H1 (cell line): ENCODE measurements around the gene GRIA1. TPM values are rescaled to one million over a fixed set of nuclear protein-coding genes. Genes with fewer than 3 reads are reported as not detected.

Experiments used
- CTCF ChIA-PET: fragments of 300-600 bp; sonication (Branson Sonifier 250); formaldehyde crosslinking; loops from one replicate; lab custom pipeline; 2021; ENCODE audit not compliant: partially characterized antibody; lab: Charles Lee
- POLR2A ChIA-PET: fragments of 300-600 bp; sonication (Branson Sonifier 250); formaldehyde crosslinking; loops from one replicate; lab custom pipeline; 2021; ENCODE audit warnings: inconsistent platforms; ENCODE audit not compliant: partially characterized antibody; lab: Charles Lee
- DNase-seq, 2 experiments: peaks; one replicate each; pipeline versions ENCODE4 v3.0.0 to v3.0.0-alpha.2; 2010 to 2022; ENCODE audit warnings: low spot score in 2 of 2, low read depth in 1 of 2, mixed read lengths in 1 of 2
- FAIRE-seq: peaks from 2 replicates; lab custom pipeline; 2011; peaks lifted over from hg19 to GRCh38; lab: Jason Lieb, UNC
- H2AFZ ChIP-seq: 2 replicates; pipeline ENCODE4 v1.8.1; 2012; ENCODE audit warnings: low read length, inconsistent platforms
- H2AK5ac ChIP-seq: 2 replicates; pipeline ENCODE4 v1.6.1; 2013; ENCODE audit warnings: low read depth, low read length
- H2BK120ac ChIP-seq: replicated peaks from 2 replicates; pipeline ENCODE3; 2013; ENCODE audit warnings: low read depth, low read length, inconsistent platforms
- H2BK12ac ChIP-seq: 2 replicates; pipeline ENCODE4 v1.6.1; 2013; ENCODE audit warnings: low read depth, low read length
- H2BK15ac ChIP-seq: 2 replicates; pipeline ENCODE4 v1.6.1; 2013; ENCODE audit warnings: low read length
- H2BK20ac ChIP-seq: 2 replicates; pipeline ENCODE4 v1.6.1; 2013; ENCODE audit warnings: low read length
- H2BK5ac ChIP-seq: 2 replicates; pipeline ENCODE4 v1.6.1; 2013; ENCODE audit warnings: low read depth, low read length
- H3K14ac ChIP-seq: 2 replicates; pipeline ENCODE4 v1.6.1; 2013; ENCODE audit warnings: inconsistent platforms; ENCODE audit not compliant: insufficient read length
- H3K18ac ChIP-seq: 2 replicates; pipeline ENCODE4 v1.6.1; 2013; ENCODE audit warnings: low read length; ENCODE audit errors: extremely low read depth
- H3K23ac ChIP-seq: 2 replicates; pipeline ENCODE4 v1.6.1; 2013; ENCODE audit warnings: inconsistent platforms; ENCODE audit not compliant: insufficient read length
- H3K23me2 ChIP-seq: 2 replicates; pipeline ENCODE4 v1.6.1; 2013; ENCODE audit warnings: low read depth, low read length
- H3K27ac ChIP-seq: 2 replicates; pipeline ENCODE4 v1.6.1; 2011; ENCODE audit warnings: low read depth, low read length, inconsistent platforms
- H3K27me3 ChIP-seq, 4 experiments: replicated peaks in 1 of 4; 1 replicate in 1 of 4; 2 replicates in 3 of 4; pipeline versions ENCODE4 v1.6.1 to v1.8.1; 2011 to 2013; ENCODE audit warnings: low read length in 3 of 4, mild to moderate bottlenecking in 3 of 4, inconsistent platforms in 2 of 4, mixed read lengths in 2 of 4, moderate library complexity in 1 of 4; ENCODE audit not compliant: control insufficient read depth in 3 of 4, insufficient read depth in 3 of 4; ENCODE audit errors: extremely low read depth in 1 of 4
- H3K36me3 ChIP-seq, 4 experiments: 2 replicates each; pipeline versions ENCODE4 v1.6.1 to v1.8.1; 2011 to 2013; ENCODE audit warnings: mild to moderate bottlenecking in 4 of 4, low read length in 3 of 4, moderate library complexity in 2 of 4, control low read depth in 1 of 4, inconsistent platforms in 1 of 4; ENCODE audit not compliant: insufficient read depth in 4 of 4, control insufficient read depth in 2 of 4
- H3K4ac ChIP-seq: replicated peaks from 2 replicates; pipeline ENCODE3; 2013; ENCODE audit warnings: low read length, low read depth, mixed read lengths, inconsistent platforms; ENCODE audit not compliant: insufficient read length
- H3K4me1 ChIP-seq, 4 experiments: replicated peaks in 1 of 4; 1 replicate in 1 of 4; 2 replicates in 3 of 4; pipeline versions ENCODE4 v1.6.1 to v1.8.1; 2011 to 2013; ENCODE audit warnings: low read length in 3 of 4, inconsistent platforms in 2 of 4, mixed read lengths in 1 of 4; ENCODE audit not compliant: insufficient read depth in 4 of 4, control insufficient read depth in 3 of 4
- H3K4me2 ChIP-seq, 2 experiments: 2 replicates each; pipeline versions ENCODE4 v1.6.1 to v1.8.1; 2011 to 2013; ENCODE audit warnings: low read depth in 2 of 2, low read length in 2 of 2, control low read depth in 1 of 2, inconsistent platforms in 1 of 2, mild to moderate bottlenecking in 1 of 2; ENCODE audit not compliant: insufficient read depth in 1 of 2
- H3K4me3 ChIP-seq, 4 experiments: fragments of 200-600, 300-600 bp in 1 of 4; sonication (generic), shearing (Covaris generic), sonication (Bioruptor Twin) in 1 of 4; 2 replicates each; pipeline versions ENCODE4 v1.5.1 to v1.8.1; 2011 to 2016; ENCODE audit warnings: low read length in 4 of 4, low read depth in 3 of 4, control low read depth in 2 of 4, inconsistent platforms in 2 of 4, mild to moderate bottlenecking in 2 of 4, mixed read lengths in 1 of 4, moderate library complexity in 1 of 4; ENCODE audit not compliant: insufficient read depth in 2 of 4; ENCODE audit errors: extremely low read depth in 1 of 4
- H3K56ac ChIP-seq: replicated peaks from 2 replicates; pipeline ENCODE3; 2013; ENCODE audit warnings: low read depth, mild to moderate bottlenecking, mixed read lengths, low read length, inconsistent platforms; ENCODE audit not compliant: insufficient read length
- H3K79me1 ChIP-seq: 2 replicates; pipeline ENCODE4 v1.6.1; 2013; ENCODE audit warnings: low read depth, low read length, control low read depth
- H3K79me2 ChIP-seq, 2 experiments: 2 replicates each; pipeline versions ENCODE4 v1.6.1 to v1.8.1; 2012 to 2013; ENCODE audit warnings: low read length in 2 of 2, mild to moderate bottlenecking in 2 of 2, inconsistent platforms in 1 of 2; ENCODE audit not compliant: insufficient read depth in 2 of 2, control insufficient read depth in 1 of 2
- H3K9ac ChIP-seq, 4 experiments: replicated peaks in 1 of 4; 1 replicate in 1 of 4; 2 replicates in 3 of 4; pipeline versions ENCODE4 v1.6.1 to v1.8.1; 2011 to 2013; ENCODE audit warnings: low read depth in 3 of 4, low read length in 3 of 4, control low read depth in 2 of 4, mild to moderate bottlenecking in 2 of 4, moderate library complexity in 2 of 4, inconsistent platforms in 1 of 4; ENCODE audit errors: extremely low read depth in 1 of 4
- H3K9me3 ChIP-seq, 2 experiments: 2 replicates each; pipeline versions ENCODE4 v1.6.1 to v1.8.1; 2012 to 2013; ENCODE audit warnings: mild to moderate bottlenecking in 2 of 2, moderate library complexity in 2 of 2, control low read depth in 1 of 2, inconsistent platforms in 1 of 2, low read depth in 1 of 2, low read length in 1 of 2, mixed read lengths in 1 of 2; ENCODE audit not compliant: insufficient read depth in 2 of 2
- H4K20me1 ChIP-seq, 2 experiments: replicated peaks in 1 of 2; 2 replicates each; pipeline versions ENCODE3 to v1.8.1; 2011 to 2013; ENCODE audit warnings: inconsistent platforms in 2 of 2, low read length in 2 of 2, mild to moderate bottlenecking in 1 of 2; ENCODE audit not compliant: insufficient read depth in 2 of 2, control insufficient read depth in 1 of 2
- H4K5ac ChIP-seq: 2 replicates; pipeline ENCODE4 v1.6.1; 2013; ENCODE audit warnings: low read length, low read depth, mixed read lengths, inconsistent platforms; ENCODE audit not compliant: insufficient read length
- H4K8ac ChIP-seq: 2 replicates; pipeline ENCODE4 v1.8.0; 2013; ENCODE audit warnings: mild to moderate bottlenecking, moderate library complexity, low read length, inconsistent platforms; ENCODE audit not compliant: insufficient read depth; ENCODE audit errors: extremely low read depth
- H4K91ac ChIP-seq: replicated peaks from 2 replicates; pipeline ENCODE3; 2013; ENCODE audit warnings: low read length, mixed read lengths, inconsistent platforms; ENCODE audit not compliant: insufficient read length
- KDM4A ChIP-seq: IDR thresholded peaks from one replicate; pipeline ENCODE4 v1.7.1; 2012; ENCODE audit warnings: low read depth, mild to moderate bottlenecking, moderate library complexity, low read length, inconsistent platforms; ENCODE audit not compliant: severe bottlenecking
- MAX ChIP-seq: IDR thresholded peaks from 2 replicates; pipeline ENCODE4 v1.6.1; 2012; ENCODE audit warnings: inconsistent platforms
- POLR2A ChIP-seq, 2 experiments: IDR thresholded peaks; 1 replicate in 1 of 2; 2 replicates in 1 of 2; pipeline ENCODE4 v1.6.1; 2011; ENCODE audit warnings: low read depth in 2 of 2, low read length in 2 of 2, mild to moderate bottlenecking in 2 of 2; ENCODE audit errors: control extremely low read depth in 1 of 2
- RAD21 ChIP-seq, 2 experiments: IDR thresholded peaks in 1 of 2; conservative IDR thresholded peaks in 1 of 2; 2 replicates each; pipeline ENCODE4 v1.6.1; 2011; ENCODE audit warnings: low read depth in 2 of 2, low read length in 2 of 2, improper control_type of control experiment in 1 of 2, inconsistent platforms in 1 of 2, mild to moderate bottlenecking in 1 of 2, moderate library complexity in 1 of 2
- SP2 ChIP-seq: IDR thresholded peaks from 2 replicates; pipeline ENCODE4 v1.6.1; 2012; ENCODE audit warnings: mild to moderate bottlenecking, low read length, inconsistent platforms
- TAF1 ChIP-seq: IDR thresholded peaks from 2 replicates; pipeline ENCODE4 v1.6.1; 2011; ENCODE audit warnings: mild to moderate bottlenecking, low read depth, low read length
- ZNF274 ChIP-seq: IDR thresholded peaks from 2 replicates; pipeline ENCODE4 v1.7.0; 2012; ENCODE audit warnings: low read length, borderline replicate concordance; ENCODE audit errors: extremely low read depth
- WGBS, 2 experiments: shearing (Covaris generic) in 1 of 2; methylation state at CpG; one replicate each; pipeline versions ENCODE4 v1.1.6 to v1.1.7; 2013 to 2015; ENCODE audit warnings: low lambda C conversion rate in 2 of 2, mixed read lengths in 2 of 2, inconsistent platforms in 1 of 2, low coverage in 1 of 2, missing lambda C conversion rate in 1 of 2; ENCODE audit not compliant: insufficient replicate concordance in 2 of 2, insufficient coverage in 1 of 2, insufficient read length in 1 of 2; ENCODE audit errors: extremely low coverage in 1 of 2, missing lambda C conversion rate in 1 of 2; 5-methylcytosine and 5-hydroxymethylcytosine counted together
- polyA plus RNA-seq, 7 experiments: library from polyadenylated mRNA; depleted of rRNA in 3 of 7; stranded (reverse) in 5 of 7; unstranded in 2 of 7; fragments of >200 nt in 5 of 7; fragments of 200-250 nt in 2 of 7; gene quantifications; 1 replicate in 5 of 7; 2 replicates in 1 of 7; 4 replicates in 1 of 7; pipeline versions ENCODE4 v1.2.1 to v1.2.3, GENCODE V29; 2011 to 2013; ENCODE audit warnings: missing spikeins in 2 of 7, mixed read lengths in 2 of 7
- total RNA-seq: library from RNA; stranded (reverse); fragmentation: NEBNext Ultra II Directional; extraction: Animal tissue kit (Norgen Biotek cat#: 25700); gene quantifications from 2 replicates; pipeline ENCODE4 v1.2.1, GENCODE V29; 2021
- TF ChIP-seq, protein P1 (sequence below): IDR thresholded peaks from 2 replicates; pipeline ENCODE4 v1.6.1; 2012; ENCODE audit warnings: low read length, inconsistent platforms

The GRIA1 gene
- total and polyA plus RNA-seq, 2 of the 8 experiments (the other 6 are each of a cell fraction or from before 2014, with no cell fraction given) = 0.97 to 2.5 TPM

DNA sequence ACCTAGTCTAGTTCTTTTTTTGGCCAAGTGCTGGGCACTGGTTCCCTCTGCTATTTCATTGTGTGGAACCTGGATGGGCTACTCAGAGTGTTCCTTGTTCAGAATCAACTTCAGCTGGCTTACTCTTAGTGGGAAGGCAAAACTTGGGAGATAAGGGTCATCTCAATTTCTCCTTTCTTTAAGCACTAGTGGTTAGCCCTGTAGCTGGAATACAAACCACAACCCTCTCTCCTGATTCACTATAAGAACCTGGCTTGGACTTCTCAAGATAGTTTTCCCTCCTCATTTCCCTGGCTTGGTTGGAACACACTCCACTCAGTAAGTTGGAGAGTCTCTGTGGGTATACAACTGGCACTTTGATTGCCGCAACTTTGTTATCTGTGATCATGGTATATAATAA lies 35.1 kb downstream of the GRIA1 start:
- Histone ChIP-seq H4K5ac (no peak overlapping the region), H3K9ac (no peak overlapping the region), H3K9me3 (no peaks in the 10 kb centered on the region), H3K4me2 (no peak overlapping the region), H3K27me3 (no peaks in the 10 kb centered on the region), H2BK5ac (no peak overlapping the region), H3K14ac (no peak overlapping the region), H3K4me1 (peaks cover 0 to 4% (median 0%) of the 10 kb centered on the region in 4 experiments; a peak in 1 of 7 replicates), H3K56ac (no peak overlapping the region), H4K8ac (no peak overlapping the region), H2AFZ (no peak overlapping the region), H2BK20ac (no peak overlapping the region), H3K4ac (no peak overlapping the region), H3K23ac (no peak overlapping the region), H2AK5ac (no peak overlapping the region), H3K4me3 (no peak overlapping the region), H3K79me2 (no peaks in the 10 kb centered on the region), H4K20me1 (no peaks in the 10 kb centered on the region), H2BK120ac (no peak overlapping the region), H2BK12ac (no peak overlapping the region), H3K23me2 (no peaks in the 10 kb centered on the region), H3K79me1 (no peaks in the 10 kb centered on the region), H2BK15ac (no peak overlapping the region), H4K91ac (no peak overlapping the region), H3K18ac (no peak overlapping the region; the same call in 1 of the 2 replicates), H3K36me3 (no peaks in the 10 kb centered on the region), H3K27ac (no peak overlapping the region)
- FAIRE-seq = no peak
- TF ChIP-seq POLR2A (IDR thresholded peaks at IDR 0.05; ENCODE audit: control extremely low read depth in 1 of 2, low read depth in 2 of 2, low read length in 2 of 2) (no peak), ZNF274 (no peak), SP2 (no peak), TAF1 (no peak), MAX (no peak), KDM4A (no peak), RAD21 (IDR thresholded peaks at IDR 0.05 in 1 of 2, conservative IDR thresholded peaks at IDR 0.05 in 1 of 2; ENCODE audit: low read depth in 2 of 2, low read length in 2 of 2) (no peak)
- TF ChIP-seq, protein P1, sequence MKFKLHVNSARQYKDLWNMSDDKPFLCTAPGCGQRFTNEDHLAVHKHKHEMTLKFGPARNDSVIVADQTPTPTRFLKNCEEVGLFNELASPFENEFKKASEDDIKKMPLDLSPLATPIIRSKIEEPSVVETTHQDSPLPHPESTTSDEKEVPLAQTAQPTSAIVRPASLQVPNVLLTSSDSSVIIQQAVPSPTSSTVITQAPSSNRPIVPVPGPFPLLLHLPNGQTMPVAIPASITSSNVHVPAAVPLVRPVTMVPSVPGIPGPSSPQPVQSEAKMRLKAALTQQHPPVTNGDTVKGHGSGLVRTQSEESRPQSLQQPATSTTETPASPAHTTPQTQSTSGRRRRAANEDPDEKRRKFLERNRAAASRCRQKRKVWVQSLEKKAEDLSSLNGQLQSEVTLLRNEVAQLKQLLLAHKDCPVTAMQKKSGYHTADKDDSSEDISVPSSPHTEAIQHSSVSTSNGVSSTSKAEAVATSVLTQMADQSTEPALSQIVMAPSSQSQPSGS = no peak
- CTCF ChIA-PET = no interaction called here
- DNase-seq = no peak
- 100% methylated on average over 1 of the region's 1 CpG; no CpG with 5 or more reads in 1 of the 2 experiments for WGBS, 2 experiments
- POLR2A ChIA-PET = no interaction called here
